DOHH2 (cell line): ENCODE measurements around the gene KLK7.

Source experiments
- H3F3A ChIP-seq: fragments of 200-600 bp; sonication (generic), shearing (Covaris generic); 2 replicates; pipeline ENCODE4 v1.6.0; 2016; ENCODE audit warnings: antibody characterized with exemption, mild to moderate bottlenecking; ENCODE audit not compliant: control insufficient read depth, insufficient read depth
- H3K27ac ChIP-seq: fragments of 200-600 bp; sonication (generic); 2 replicates; pipeline ENCODE4 v1.5.1; 2014; ENCODE audit warnings: low read depth, mild to moderate bottlenecking, low read length, moderate library complexity
- H3K27me3 ChIP-seq: fragments of 200-600 bp; sonication (generic); 2 replicates; pipeline ENCODE4 v1.6.1; 2014; ENCODE audit warnings: mild to moderate bottlenecking, low read length, mixed read lengths; ENCODE audit not compliant: control insufficient read depth
- H3K36me3 ChIP-seq: fragments of 200-600 bp; sonication (generic); 2 replicates; pipeline ENCODE4 v1.6.1; 2014; ENCODE audit warnings: mild to moderate bottlenecking, low read length, moderate library complexity, mixed read lengths; ENCODE audit not compliant: control insufficient read depth
- H3K4me1 ChIP-seq: fragments of 200-600 bp; sonication (generic); 2 replicates; pipeline ENCODE4 v1.6.1; 2014; ENCODE audit warnings: mild to moderate bottlenecking, low read length, mixed read lengths; ENCODE audit not compliant: control insufficient read depth
- H3K4me2 ChIP-seq: fragments of 200-600 bp; sonication (generic); 2 replicates; pipeline ENCODE4 v1.6.0; 2014; ENCODE audit warnings: mild to moderate bottlenecking, low read length, moderate library complexity
- H3K4me3 ChIP-seq: fragments of 200-600 bp; sonication (generic); 2 replicates; pipeline ENCODE4 v1.5.1; 2014; ENCODE audit warnings: mild to moderate bottlenecking, low read length, mixed read lengths
- H3K79me2 ChIP-seq: fragments of 200-600 bp; sonication (generic); 2 replicates; pipeline ENCODE4 v1.6.1; 2014; ENCODE audit warnings: mild to moderate bottlenecking, low read length, mixed read lengths; ENCODE audit not compliant: control insufficient read depth
- H3K9me2 ChIP-seq: fragments of 200-600 bp; sonication (generic); replicated peaks from 2 replicates; pipeline ENCODE4 v1.6.1; 2014; ENCODE audit warnings: mild to moderate bottlenecking, low read length, mixed read lengths; ENCODE audit not compliant: control insufficient read depth
- H3K9me3 ChIP-seq: fragments of 200-600 bp; sonication (generic); 2 replicates; pipeline ENCODE4 v1.6.1; 2014; ENCODE audit warnings: antibody characterized with exemption, low read length, mixed read lengths; ENCODE audit not compliant: control insufficient read depth, insufficient read depth
- H4K20me1 ChIP-seq: fragments of 200-600 bp; sonication (generic); 2 replicates; pipeline ENCODE4 v1.6.0; 2014; ENCODE audit warnings: low read depth, mild to moderate bottlenecking, antibody characterized with exemption, low read length, moderate library complexity; ENCODE audit not compliant: control insufficient read depth, insufficient read depth
- CTCF ChIP-seq: fragments of 200-600 bp; sonication (generic); IDR thresholded peaks from one replicate; pipeline ENCODE4 v1.5.1; 2014; ENCODE audit warnings: antibody characterized with exemption, mild to moderate bottlenecking, low read depth, low read length; ENCODE audit not compliant: poor library complexity, severe bottlenecking
- EZH2phosphoT487 ChIP-seq: fragments of 200-600 bp; sonication (generic); IDR thresholded peaks from 2 replicates; pipeline ENCODE4 v1.6.1; 2017; ENCODE audit warnings: borderline replicate concordance, mild to moderate bottlenecking, antibody characterized with exemption, low read length, moderate library complexity, mixed read lengths

The KLK7 gene

GRCh38 chr19:51030631-51031030, 46.9 kb upstream of the KLK7 start:
- Histone ChIP-seq H3K36me3 (no peaks in the 10 kb centered on the region), H3K9me3 (no peaks in the 10 kb centered on the region), H3K4me2 (no peak overlapping the region), H3F3A (no peaks in the 10 kb centered on the region), H3K27ac (no peak overlapping the region), H3K27me3 (no peaks in the 10 kb centered on the region), H3K4me1 (no peaks in the 10 kb centered on the region), H3K79me2 (no peaks in the 10 kb centered on the region), H3K9me2 (no peaks in the 10 kb centered on the region), H3K4me3 (no peak overlapping the region), H4K20me1 (no peaks in the 10 kb centered on the region)
- TF ChIP-seq EZH2phosphoT487 (no peak), CTCF (no peak)

- no peaks in the 10 kb centered on the region for H3K27me3 ChIP-seq
- H3K79me2 ChIP-seq, result no peaks in the 10 kb centered on the region
- H3F3A ChIP-seq, result no peaks in the 10 kb centered on the region
- no peaks in the 10 kb centered on the region for H4K20me1 ChIP-seq
- no peaks in the 10 kb centered on the region for H3K4me1 ChIP-seq
- no peaks in the 10 kb centered on the region for H3K36me3 ChIP-seq
- no peak for TF ChIP-seq CTCF
- no peak for TF ChIP-seq EZH2phosphoT487
- no peak overlapping the region for H3K4me2 ChIP-seq
- no peak overlapping the region for H3K4me3 ChIP-seq
- no peaks in the 10 kb centered on the region for H3K9me3 ChIP-seq
- no peak overlapping the region for H3K27ac ChIP-seq
- no peaks in the 10 kb centered on the region for H3K9me2 ChIP-seq
Observed at GRCh38 chr19:51029718-51030117, 46.0 kb upstream of the KLK7 start.

GRCh38 chr19:51027873-51028272, 44.2 kb upstream of the KLK7 start:
- no peaks in the 10 kb centered on the region for H4K20me1 ChIP-seq
- no peaks in the 10 kb centered on the region for H3K79me2 ChIP-seq
- H3K27me3 ChIP-seq, result no peaks in the 10 kb centered on the region
- H3K4me3 ChIP-seq, result no peak overlapping the region
- no peak for TF ChIP-seq CTCF
- TF ChIP-seq EZH2phosphoT487, result no peak
- H3K9me2 ChIP-seq, result no peaks in the 10 kb centered on the region
- H3K27ac ChIP-seq, result no peak overlapping the region
- no peaks in the 10 kb centered on the region for H3K9me3 ChIP-seq
- no peaks in the 10 kb centered on the region for H3K4me1 ChIP-seq
- H3F3A ChIP-seq, result no peaks in the 10 kb centered on the region
- no peak overlapping the region for H3K4me2 ChIP-seq
- no peaks in the 10 kb centered on the region for H3K36me3 ChIP-seq
